IgD-negative memory B cell (primary cell): Measurements from ENCODE around the gene DAPK2. TPM values are rescaled to one million over a fixed set of nuclear protein-coding genes. Genes with fewer than 3 reads are reported as not detected.

Experiments used
- H3K27ac Mint-ChIP-seq, 3 donors: one replicate each; pipeline ENCODE4 v1.8.0; 2020 to 2022; ENCODE audit warnings: mild to moderate bottlenecking in 3 of 3, mixed read lengths in 3 of 3, moderate library complexity in 1 of 3
- H3K27me3 Mint-ChIP-seq: one replicate; pipeline ENCODE4 v1.8.0; 2021; ENCODE audit warnings: mixed read lengths
- H3K36me3 Mint-ChIP-seq: one replicate; pipeline ENCODE4 v1.8.0; 2020; ENCODE audit warnings: mild to moderate bottlenecking, mixed read lengths
- H3K4me1 Mint-ChIP-seq, 3 donors: one replicate each; pipeline ENCODE4 v1.8.0; 2020 to 2022; ENCODE audit warnings: mixed read lengths in 3 of 3, mild to moderate bottlenecking in 1 of 3
- H3K4me3 Mint-ChIP-seq, 4 donors: one replicate each; pipeline ENCODE4 v1.8.0; 2020 to 2022; ENCODE audit warnings: mild to moderate bottlenecking in 4 of 4, mixed read lengths in 4 of 4, moderate library complexity in 3 of 4
- H3K9me3 Mint-ChIP-seq, 3 donors: one replicate each; pipeline ENCODE4 v1.8.0; 2020 to 2021; ENCODE audit warnings: mixed read lengths in 3 of 3, mild to moderate bottlenecking in 1 of 3
- polyA plus RNA-seq: library from polyadenylated mRNA; unstranded; fragments of 300-500 nt; fragmentation: Illumina TruSeq; gene quantifications from one replicate; pipeline ENCODE4 v1.2.3, GENCODE V29; 2021

The DAPK2 gene
- polyA plus RNA-seq, 1 donor from 2014 or later: 7.7 TPM

DNA sequence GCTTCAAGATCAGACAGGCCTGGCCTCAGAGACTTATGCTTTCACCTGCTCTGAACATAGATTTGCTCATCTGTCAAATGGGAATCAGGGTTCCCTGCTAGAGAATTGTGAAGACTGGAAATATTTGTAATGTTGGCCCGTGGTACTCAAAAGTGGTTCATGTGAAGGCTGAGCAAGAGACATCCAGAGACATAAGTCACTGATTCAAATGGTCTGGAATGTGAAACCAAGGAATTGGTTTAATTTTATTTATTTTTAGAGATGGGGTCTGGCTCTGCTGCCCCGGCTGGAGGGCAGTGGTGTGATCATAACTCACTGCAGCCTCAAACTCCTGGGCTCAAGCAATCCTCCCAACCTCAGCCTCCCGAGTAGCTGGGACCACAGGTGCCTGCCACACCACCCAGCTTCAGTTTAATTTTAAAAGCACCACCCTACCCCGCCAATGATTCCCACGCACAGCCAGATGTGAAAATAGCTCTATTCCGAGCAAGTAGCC, 60.1 kb downstream of the DAPK2 start:
- Mint-ChIP-seq H3K4me1 (peaks cover 24 to 38% (median 33%) of the 10 kb centered on the region in 3 donors), H3K27me3 (no peaks in the 10 kb centered on the region), H3K36me3 (peaks cover 4% of the 10 kb centered on the region), H3K9me3 (no peaks in the 10 kb centered on the region), H3K4me3 (peak overlapping the region in 2 of 4 donors; percentile 21 to 61), H3K27ac (peak overlapping the region; percentile 69 to 96 (median 93))

DNA sequence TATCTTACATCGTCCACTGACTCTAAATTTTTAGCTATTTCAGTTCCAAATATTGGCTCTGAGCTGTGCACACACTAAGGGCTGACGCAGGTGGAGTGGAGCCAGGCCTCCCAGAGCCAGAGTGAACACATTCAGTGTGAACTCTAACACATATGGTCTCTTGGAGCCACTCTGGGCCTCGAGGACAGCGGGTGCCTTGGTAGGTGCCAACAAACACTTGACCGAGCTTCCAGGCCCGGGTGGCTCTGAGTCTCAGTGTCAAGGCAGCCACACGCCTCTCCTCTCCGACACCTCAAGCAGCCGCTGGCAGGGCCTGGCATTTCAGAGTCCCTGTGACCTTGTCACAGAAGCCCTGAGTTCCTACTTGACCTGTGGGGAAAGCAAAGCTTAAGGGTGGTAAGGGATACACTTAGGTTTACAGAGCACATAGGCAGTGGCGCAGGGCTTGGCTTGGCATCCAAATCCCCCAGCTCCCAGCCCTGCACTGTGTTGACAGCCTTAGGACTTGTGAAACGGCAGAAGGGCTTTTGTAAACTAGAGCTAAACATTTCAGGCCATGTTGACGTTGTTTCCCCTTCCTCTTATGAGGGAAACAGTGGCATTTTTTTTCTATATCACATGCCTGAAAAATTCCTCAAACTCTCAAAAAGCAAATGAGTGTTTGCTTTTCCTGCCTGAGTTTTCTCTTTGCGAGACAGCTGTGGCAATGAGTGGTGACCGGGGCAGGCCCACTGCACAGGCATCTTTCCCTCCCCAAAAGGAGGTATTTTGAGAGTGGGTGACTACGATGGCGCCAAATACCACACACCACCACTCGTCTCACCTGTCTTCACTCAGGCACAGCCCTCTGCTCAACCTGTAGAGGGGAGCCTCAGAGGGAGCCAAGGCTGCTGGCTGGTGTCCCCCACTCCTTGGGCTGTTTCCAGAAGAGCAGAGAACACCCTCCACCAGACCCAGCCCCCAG, 60.8 kb downstream of the DAPK2 start:
- Mint-ChIP-seq H3K4me3 (no peak overlapping the region), H3K27me3 (no peaks in the 10 kb centered on the region), H3K27ac (peak overlapping the region in 1 of 3 donors; percentile 7), H3K36me3 (peaks cover 4% of the 10 kb centered on the region), H3K4me1 (peaks cover 18 to 31% (median 27%) of the 10 kb centered on the region in 3 donors), H3K9me3 (no peaks in the 10 kb centered on the region)

DNA sequence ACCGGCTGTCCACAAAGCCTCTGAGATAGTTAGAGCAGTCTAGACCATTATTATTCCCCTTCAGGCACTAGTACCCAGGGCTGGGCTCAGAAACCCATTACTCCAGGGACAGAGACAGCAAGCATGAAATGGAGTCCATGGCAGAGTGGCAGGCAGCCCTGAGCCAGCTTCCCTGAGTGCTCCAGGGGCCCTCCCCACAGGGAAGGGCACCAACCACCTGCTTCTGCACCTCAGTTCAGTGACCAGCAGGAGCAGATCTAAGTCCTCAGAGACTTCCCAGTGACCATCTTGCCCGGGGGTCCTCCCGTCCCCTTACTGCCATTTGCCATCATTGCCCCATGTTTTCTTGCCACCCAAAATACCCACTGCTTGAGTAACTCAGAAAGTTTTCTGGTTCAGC, 62.0 kb downstream of the DAPK2 start:
- H3K27me3 Mint-ChIP-seq: no peaks in the 10 kb centered on the region
- peaks cover 16 to 25% (median 22%) of the 10 kb centered on the region in 3 donors for H3K4me1 Mint-ChIP-seq
- no peak overlapping the region for H3K27ac Mint-ChIP-seq
- no peak overlapping the region for H3K4me3 Mint-ChIP-seq
- peaks cover 4% of the 10 kb centered on the region for H3K36me3 Mint-ChIP-seq
- no peaks in the 10 kb centered on the region for H3K9me3 Mint-ChIP-seq

DNA sequence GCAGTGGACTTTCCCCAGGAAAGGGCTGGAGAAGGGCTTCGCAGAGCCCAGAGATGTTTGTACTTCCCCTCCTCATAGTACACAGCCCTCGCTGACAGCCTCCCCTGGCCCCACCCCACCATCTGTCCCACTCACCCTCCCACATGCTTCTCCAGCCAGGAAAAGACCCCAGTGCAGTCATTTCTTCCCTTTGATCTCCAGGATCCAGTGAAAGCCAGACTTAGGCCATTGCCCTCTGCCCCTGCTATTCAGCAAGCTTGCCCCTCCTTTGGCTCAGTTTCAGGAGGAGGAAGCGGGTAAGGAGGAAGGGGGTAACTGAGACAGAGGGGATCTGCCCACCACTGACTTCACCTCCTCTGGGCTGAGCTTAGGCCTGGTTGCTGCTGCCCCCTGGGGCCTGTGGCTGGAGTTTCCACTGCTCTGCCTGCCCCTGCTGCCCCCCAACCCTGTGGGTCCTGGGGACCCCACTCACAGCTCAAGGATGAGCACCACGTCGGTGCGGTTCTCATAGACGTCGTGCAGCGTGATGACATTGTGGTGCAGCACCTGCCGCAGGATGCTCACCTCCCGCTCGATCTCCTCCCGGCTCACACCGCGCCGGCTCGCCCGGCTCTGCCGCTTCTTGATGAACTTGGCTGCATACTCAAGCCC, 63.1 kb downstream of the DAPK2 start:
- Mint-ChIP-seq H3K4me3 (peak overlapping the region in 1 of 4 donors; percentile 43), H3K27ac (no peak overlapping the region), H3K4me1 (peaks cover 15 to 23% (median 19%) of the 10 kb centered on the region in 3 donors), H3K36me3 (peaks cover 4% of the 10 kb centered on the region), H3K9me3 (no peaks in the 10 kb centered on the region), H3K27me3 (no peaks in the 10 kb centered on the region)

DNA sequence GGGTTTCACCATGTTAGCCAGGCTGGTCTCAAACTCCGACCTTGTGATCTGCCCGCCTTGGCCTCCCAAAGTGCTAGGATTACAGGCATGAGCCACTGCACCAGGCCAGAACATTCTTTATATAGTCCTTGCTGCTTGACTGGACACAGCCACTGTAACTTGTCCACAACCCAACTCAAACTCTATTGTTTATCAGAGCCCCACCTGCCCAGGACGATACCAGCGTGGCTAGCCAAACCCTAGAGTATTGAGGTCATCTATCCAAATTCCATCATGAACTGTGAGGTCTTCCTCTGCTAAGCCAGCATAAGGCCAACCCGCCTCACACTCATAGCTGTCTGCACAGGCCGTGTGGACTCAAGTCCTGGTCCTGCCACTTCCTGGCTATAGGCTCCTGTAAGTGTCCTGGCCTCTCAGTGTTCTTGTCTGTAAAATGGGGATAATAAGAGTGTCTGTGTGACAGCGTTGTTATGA, 63.9 kb downstream of the DAPK2 start:
- H3K4me1 Mint-ChIP-seq: peaks cover 14 to 19% (median 15%) of the 10 kb centered on the region in 3 donors
- peak overlapping the region in 1 of 4 donors; percentile 23 for H3K4me3 Mint-ChIP-seq
- no peak overlapping the region for H3K27ac Mint-ChIP-seq
- no peaks in the 10 kb centered on the region for H3K27me3 Mint-ChIP-seq
- peaks cover 4% of the 10 kb centered on the region for H3K36me3 Mint-ChIP-seq
- H3K9me3 Mint-ChIP-seq: no peaks in the 10 kb centered on the region

DNA sequence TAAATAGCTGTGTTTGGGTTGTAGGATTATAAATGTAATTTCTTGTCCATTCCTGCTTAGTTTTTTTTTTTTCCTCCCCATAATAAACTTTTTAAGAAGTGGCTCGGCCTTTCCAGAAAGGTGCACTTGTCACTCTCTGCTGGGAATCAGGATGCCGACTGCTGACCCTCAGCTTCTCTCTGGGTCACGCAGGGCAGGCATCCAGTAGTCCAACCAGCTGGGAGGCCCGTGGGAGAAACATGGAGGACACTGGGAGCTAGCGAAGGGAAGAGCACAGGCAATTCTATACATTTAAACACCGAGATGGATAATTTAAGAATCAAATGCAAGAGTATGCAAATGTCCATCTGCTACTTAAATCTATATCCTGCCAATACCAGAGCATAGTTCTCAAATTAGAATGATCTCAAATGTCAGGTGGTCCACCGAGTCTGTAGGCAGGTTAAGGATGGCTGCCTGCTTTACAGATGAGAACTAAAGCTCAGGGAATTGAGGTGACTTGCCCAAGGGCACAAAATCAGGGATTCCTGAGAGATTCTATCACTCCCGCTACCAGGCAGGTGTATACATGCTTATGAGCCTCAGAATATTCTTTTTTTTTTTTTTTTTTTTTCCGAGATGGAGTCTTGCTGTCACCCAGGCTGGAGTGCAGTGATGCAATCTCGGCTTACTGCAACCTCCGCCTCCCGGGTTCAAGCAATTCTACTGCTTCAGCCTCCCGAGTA, 64.5 kb downstream of the DAPK2 start:
- H3K36me3 Mint-ChIP-seq: peaks cover 6% of the 10 kb centered on the region
- H3K27me3 Mint-ChIP-seq: no peaks in the 10 kb centered on the region
- H3K27ac Mint-ChIP-seq: peak overlapping the region in 1 of 3 donors; percentile 17
- H3K4me1 Mint-ChIP-seq: peaks cover 8 to 13% (median 9%) of the 10 kb centered on the region in 3 donors
- H3K4me3 Mint-ChIP-seq: peak overlapping the region in 1 of 4 donors; percentile 55
- H3K9me3 Mint-ChIP-seq: no peaks in the 10 kb centered on the region

DNA sequence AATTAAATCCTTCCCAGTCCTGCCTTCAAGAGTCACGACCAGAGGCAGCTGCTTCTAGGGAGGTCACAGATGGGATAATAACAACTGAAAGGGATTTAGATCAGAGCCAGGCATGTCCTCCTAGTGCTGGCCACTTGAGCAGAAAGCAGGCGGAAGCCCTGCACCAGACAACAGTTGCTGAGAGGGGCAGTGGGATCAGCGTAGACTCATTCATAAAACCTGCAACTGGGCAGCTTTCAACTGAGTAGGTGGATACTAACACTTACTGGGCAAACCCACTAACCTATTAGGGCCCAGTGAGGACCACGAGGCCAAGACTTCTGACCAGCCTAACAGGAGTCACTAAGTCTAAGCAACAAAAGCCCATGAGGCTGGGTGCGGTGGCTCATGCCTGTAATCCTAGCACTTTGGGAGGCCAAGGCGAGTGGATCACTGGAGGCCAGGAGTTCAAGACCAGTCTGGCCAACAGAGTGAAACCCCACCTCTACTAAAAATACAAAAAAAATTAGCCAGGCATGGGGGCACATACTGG, 67.0 kb downstream of the DAPK2 start:
- no peaks in the 10 kb centered on the region for H3K9me3 Mint-ChIP-seq
- no peak overlapping the region for H3K4me3 Mint-ChIP-seq
- peaks cover 2 to 5% (median 4%) of the 10 kb centered on the region in 3 donors for H3K4me1 Mint-ChIP-seq
- peaks cover 6% of the 10 kb centered on the region for H3K36me3 Mint-ChIP-seq
- no peak overlapping the region for H3K27ac Mint-ChIP-seq
- H3K27me3 Mint-ChIP-seq: no peaks in the 10 kb centered on the region

DNA sequence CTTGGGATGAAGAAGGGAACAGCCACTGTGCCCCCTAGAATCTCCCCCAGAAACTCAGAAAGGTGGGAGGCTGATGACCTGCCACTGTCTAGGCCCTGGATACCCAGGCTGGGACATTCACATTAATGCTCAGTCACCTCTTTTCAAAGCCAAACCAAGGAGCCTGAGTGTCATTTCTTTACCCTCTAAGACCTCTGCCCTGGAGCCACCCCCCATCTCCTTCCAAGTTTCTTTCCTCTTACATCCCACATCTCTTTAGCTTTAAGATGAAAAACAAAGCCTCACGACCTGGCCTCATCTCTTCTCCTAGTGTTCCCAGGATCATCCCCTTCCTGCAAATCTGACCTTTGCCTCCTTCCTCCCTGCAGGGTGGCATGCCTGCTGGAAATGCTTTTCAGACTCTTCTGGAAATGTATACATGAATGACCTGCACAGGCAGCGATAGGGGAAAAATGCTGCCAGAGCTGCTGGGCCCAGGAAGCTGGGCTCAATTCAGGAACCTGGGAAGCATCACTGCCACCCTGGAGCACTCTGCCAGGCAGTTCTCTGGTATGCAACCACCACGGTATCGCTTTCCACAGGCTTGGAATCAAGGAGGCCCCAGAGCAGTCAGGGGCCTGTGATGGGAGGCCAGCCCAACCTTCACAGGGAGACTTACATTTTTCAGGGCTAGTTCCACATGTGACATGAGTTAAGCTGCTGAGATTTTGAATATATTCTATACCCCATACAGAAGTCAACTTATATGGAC, 67.6 kb downstream of the DAPK2 start:
- Mint-ChIP-seq H3K36me3 (peaks cover 6% of the 10 kb centered on the region), H3K4me3 (no peak overlapping the region), H3K4me1 (peaks cover 2 to 5% (median 5%) of the 10 kb centered on the region in 3 donors), H3K27me3 (no peaks in the 10 kb centered on the region), H3K27ac (no peak overlapping the region), H3K9me3 (no peaks in the 10 kb centered on the region)

DNA sequence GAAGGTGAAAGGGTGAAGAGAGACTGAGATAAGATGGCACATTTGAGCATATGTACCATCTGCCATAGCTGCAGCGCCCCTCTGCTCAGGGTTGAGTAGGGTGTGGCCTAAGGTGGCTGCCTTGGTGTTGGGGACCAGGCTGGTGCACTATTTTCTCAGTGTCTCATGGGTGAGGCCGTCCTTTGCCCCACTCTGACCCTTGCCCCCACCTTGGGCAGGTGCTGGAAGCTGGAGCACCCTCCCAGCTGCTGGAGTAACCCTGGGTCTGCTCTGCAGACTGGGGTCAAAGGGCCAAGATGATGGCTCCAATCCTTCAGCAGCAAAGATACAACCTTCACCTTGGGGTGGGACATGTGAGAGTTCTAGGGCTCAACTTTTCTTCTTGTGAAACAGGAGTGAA, 69.2 kb downstream of the DAPK2 start:
- Mint-ChIP-seq H3K4me3 (no peak overlapping the region), H3K36me3 (peaks cover 7% of the 10 kb centered on the region), H3K9me3 (no peaks in the 10 kb centered on the region), H3K27me3 (no peaks in the 10 kb centered on the region), H3K4me1 (peaks cover 0 to 5% (median 1%) of the 10 kb centered on the region in 3 donors), H3K27ac (no peak overlapping the region)

DNA sequence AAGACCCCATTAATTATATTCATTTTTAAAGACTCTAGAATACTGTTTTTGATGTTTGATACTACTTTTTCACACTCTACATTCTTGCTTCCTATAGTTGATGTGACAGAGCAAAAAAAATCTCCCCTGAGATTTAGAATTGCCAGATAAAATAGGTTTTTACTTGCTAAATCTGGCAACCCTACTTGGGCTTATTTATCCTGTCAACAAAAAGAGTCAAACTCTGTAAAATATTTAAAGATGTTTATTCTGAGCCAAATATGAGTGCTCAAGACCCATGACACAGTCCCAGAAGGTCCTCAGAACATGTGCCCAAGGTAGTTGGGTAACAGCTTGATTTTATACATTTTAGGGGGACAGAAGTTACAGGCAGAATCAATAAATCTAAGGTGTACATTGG, 72.3 kb downstream of the DAPK2 start:
- peaks cover 7 to 13% (median 10%) of the 10 kb centered on the region in 3 donors for H3K4me1 Mint-ChIP-seq
- H3K9me3 Mint-ChIP-seq: no peaks in the 10 kb centered on the region
- no peak overlapping the region for H3K27ac Mint-ChIP-seq
- H3K4me3 Mint-ChIP-seq: no peak overlapping the region
- H3K27me3 Mint-ChIP-seq: no peaks in the 10 kb centered on the region
- peaks cover 14% of the 10 kb centered on the region for H3K36me3 Mint-ChIP-seq

DNA sequence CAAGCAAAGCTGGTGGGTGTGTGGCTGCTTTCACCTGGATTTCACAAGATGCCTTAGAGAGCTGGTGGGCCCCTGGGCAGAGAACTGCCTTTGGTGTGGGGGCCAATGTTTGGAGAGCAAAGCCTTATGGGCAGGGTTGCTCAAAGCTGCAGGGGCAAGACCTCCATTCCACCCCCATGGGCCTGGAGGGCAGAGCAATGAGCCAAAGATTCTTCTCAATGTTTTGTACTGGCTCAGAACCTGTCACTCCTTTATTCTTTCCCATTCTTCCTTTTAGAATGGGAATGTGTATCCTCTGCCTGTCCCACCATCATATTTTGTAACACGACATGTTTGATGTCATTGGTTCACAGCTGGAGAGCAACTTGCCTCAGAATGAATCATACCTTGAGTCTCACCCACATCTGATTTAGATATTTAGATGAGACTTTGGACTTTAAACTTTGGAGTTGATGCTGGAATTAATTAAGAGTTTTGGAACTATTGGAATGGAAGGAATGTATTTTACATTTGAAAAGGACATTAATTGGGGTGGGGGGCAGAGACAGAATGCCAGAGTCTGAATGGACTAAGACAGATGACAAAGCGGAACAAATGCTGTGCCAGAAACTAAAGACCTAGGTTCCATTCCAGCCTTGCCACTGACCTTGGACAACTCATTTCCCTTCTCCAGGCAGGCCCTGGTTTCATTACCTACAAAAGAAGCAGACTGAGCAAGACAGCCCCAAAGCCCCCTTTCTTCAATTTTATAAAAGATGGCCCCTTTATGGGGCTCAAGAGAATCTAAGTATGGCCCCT, 72.9 kb downstream of the DAPK2 start:
- H3K4me3 Mint-ChIP-seq: no peak overlapping the region
- H3K4me1 Mint-ChIP-seq: peaks cover 7 to 13% (median 12%) of the 10 kb centered on the region in 3 donors
- H3K36me3 Mint-ChIP-seq: peaks cover 14% of the 10 kb centered on the region
- H3K27ac Mint-ChIP-seq: no peak overlapping the region
- H3K27me3 Mint-ChIP-seq: no peaks in the 10 kb centered on the region
- H3K9me3 Mint-ChIP-seq: no peaks in the 10 kb centered on the region

DNA sequence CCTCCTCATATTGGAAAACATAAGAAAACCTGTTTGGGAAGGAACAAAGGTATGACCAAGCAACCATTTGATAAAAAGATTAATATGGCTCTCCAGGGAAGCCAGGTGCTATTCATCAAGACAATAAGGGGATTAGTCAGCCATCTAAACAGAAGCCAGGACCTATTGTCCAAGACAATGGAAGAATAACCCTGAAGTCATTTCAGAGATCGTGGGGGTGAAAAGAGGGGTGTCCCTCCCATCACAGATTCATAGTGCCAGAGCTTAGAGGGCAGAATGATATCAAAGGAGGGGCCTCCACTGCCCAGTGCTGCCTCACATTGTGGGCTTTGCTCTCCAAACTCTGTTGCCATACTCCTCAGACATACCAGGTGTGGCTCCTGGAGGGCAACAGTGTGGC, 73.5 kb downstream of the DAPK2 start:
- H3K4me3 Mint-ChIP-seq: no peak overlapping the region
- H3K27ac Mint-ChIP-seq: no peak overlapping the region
- H3K36me3 Mint-ChIP-seq: peaks cover 14% of the 10 kb centered on the region
- H3K4me1 Mint-ChIP-seq: peaks cover 7 to 13% (median 12%) of the 10 kb centered on the region in 3 donors
- no peaks in the 10 kb centered on the region for H3K27me3 Mint-ChIP-seq
- no peaks in the 10 kb centered on the region for H3K9me3 Mint-ChIP-seq

DNA sequence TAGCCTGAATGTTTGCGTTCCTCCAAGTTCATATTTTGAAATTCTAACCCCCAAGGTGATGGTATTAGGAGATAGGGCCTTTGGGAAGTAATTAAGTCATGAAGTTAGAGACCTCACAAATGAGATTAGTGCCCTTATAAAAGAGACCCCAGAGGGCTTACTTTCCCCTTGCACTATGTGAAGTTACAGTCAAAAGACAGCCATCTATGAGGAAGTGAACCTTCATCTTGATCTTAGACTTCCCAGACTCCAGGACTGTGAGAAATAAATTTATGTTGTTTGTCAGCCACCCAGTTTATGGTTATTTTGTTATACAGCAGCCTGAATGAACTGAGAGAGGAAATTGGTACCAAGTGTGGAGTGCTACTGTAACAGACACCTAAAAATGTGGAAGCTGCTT, 74.4 kb downstream of the DAPK2 start:
- H3K36me3 Mint-ChIP-seq: peaks cover 13% of the 10 kb centered on the region
- peaks cover 7 to 13% (median 12%) of the 10 kb centered on the region in 3 donors for H3K4me1 Mint-ChIP-seq
- H3K9me3 Mint-ChIP-seq: no peaks in the 10 kb centered on the region
- H3K4me3 Mint-ChIP-seq: no peak overlapping the region
- no peaks in the 10 kb centered on the region for H3K27me3 Mint-ChIP-seq
- H3K27ac Mint-ChIP-seq: no peak overlapping the region
